Activated CD4-positive, alpha-beta T cell treated with anti-CD3 and anti-CD28 coated beads, Interleukin-2, amount 50 U/mL, for 1 hour (primary cell): ENCODE measurements around the gene IER5L.
A peak's percentile ranks its signal among the peaks of the same experiment; 100 is the strongest.
"Not testable (repeated sequence)": the region's sequence is repeated elsewhere in the genome, so short reads cannot be mapped to it uniquely, and the experiment has no call there.

Experiments used
- DNase-seq: peaks from one replicate; pipeline ENCODE4 v3.0.0-alpha.2; 2020

Gene IER5L

DNA sequence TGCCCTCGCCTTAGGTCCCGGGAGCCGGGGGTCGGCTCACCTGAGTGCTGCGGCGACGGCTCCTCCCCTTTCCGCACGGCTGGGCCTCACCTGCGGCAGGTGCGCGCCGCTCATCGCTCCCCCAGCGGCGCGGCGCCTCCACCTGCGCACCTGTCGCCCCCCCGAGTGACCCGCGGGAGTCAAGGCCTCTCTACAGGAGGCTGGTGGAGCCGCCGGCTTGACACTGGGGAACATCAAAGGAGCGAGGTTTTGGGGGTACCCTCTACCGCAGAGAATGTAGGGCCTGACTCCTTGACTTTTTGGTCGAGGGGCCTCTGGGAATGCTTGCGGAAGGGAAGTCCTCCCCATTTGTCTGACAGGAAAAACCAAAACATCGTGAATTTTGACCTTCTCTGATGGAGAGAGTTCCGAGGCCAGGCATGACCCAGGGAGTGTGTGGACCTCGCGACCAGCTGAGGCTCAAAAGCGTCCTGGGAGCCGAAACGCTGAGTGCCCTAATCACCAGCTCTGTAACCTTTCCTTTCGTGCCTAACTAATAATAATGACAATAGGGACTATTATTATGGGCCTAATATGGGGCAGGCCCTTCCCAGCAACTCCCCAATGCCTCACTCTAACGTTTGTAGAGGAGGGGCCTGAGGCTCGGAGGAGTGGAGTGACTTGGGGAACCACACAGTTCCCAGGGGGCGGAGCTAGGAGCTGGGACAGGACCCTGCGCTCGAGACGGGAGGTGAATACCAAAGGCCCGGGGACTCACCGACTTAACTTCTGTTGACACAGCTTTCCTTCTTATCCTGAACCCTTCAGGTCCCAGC, 714 bp upstream of the IER5L start:
- DNase-seq = no peak

DNA sequence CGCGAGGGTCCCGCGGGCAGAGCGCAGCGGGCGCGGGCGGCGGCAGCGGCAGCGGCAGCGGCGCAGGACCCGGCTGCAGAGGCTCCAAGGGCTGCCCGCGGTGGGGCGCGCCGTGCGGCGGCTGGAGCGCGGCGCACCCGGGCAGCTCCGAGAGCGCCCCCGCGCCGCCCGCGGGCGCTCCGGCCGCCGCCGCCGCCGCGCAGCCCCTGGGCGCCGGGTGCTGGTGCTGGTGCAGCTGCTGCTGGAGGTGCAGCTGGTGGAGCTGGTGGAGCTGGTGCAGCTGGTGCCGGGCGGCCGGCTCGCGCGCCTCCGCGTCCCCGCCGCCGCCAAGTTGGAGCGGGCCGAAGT, 644 bp downstream of the IER5L start:
- no peak for DNase-seq

DNA sequence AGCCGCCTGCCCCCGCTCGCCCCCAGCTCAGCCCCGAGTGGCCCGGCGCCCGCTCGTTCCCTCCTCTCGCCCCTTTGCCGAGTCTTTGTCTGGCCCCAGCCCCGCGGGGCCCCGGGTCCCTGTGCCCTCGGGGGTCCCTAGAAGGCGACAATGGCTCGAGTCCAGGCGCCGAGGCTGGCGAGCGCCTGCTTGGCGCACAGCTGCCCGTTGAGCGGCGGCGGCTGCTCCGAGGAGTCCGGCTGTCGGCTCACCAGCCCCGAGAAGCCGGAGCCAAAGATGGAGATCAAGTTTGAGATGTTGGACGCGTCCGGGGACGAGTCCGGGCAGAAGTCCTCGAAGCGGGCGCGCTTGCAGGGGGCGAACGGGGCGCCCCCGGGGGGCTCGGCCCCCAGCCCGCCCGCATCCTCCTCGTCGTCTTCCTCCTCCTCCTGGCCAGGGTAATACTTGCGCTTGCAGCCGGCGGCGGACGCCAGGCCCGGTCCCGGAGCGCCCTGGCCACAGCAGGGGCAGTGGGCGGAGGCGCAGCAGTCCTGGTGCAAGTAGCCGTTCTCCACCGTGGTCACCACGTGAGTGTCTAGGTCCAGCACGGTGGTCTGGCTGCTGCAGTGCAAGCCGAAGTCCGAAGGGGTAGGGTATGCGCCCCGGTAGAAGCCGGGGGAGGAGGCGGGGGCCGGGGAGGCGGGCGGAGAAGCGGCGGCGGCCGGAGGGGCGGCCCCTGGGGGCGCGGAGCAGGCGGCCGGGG, 1.2 kb downstream of the IER5L start:
- no peak for DNase-seq

DNA sequence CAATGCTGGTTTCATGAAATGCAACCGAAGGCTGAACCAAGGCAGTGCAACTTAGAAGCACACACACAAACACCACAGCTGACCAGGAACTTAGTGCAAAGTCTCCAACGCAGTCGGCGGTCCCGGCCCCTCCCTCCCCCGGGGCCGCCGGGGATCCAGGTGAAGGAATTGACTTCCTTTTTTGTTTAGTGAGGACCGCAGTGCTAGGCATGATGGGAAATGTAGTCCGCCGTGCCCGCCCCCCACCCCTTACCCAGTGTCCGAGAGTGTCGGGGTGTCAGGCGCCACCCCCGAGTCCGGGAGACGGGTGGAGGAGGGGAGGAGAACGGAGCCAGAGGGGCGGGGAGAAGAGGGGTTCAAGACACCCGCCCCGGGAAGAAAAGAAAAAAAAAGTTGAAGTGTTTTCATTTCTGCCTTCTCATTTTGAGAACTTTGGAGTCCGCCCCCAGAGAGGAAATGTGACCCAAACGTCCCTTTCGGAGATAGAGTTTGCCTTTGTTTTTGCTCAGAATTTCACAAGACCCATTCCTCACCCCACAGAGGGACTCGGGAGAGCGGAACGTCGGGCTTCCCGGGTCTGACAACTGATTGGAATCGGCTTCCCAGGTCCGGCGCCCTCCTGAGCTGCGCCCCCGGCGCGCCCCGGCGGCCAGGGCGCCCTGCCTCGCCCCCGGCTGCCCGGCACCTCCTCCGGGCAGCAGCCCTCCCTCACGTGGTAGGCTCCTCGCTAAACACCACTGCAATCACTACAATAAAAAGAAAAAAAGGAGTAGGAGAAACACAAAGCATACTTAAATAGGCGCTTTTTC, 2.0 kb downstream of the IER5L start:
- peak; percentile 29 for DNase-seq

DNA sequence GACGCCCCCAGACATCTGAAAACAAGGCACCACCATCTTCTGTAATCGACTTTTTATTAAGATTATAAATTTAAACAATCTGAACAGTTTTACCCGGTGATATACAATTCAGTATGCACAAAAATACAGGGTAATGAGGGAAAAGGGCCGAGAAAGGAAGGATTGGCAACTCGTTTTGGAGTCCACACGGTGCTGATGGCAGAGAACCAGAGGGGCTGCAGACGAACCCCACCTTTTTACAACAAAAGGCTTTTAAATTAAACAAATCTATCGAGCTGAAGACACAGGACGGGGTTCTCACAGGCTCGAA, 2.6 kb downstream of the IER5L start:
- DNase-seq = no peak

DNA sequence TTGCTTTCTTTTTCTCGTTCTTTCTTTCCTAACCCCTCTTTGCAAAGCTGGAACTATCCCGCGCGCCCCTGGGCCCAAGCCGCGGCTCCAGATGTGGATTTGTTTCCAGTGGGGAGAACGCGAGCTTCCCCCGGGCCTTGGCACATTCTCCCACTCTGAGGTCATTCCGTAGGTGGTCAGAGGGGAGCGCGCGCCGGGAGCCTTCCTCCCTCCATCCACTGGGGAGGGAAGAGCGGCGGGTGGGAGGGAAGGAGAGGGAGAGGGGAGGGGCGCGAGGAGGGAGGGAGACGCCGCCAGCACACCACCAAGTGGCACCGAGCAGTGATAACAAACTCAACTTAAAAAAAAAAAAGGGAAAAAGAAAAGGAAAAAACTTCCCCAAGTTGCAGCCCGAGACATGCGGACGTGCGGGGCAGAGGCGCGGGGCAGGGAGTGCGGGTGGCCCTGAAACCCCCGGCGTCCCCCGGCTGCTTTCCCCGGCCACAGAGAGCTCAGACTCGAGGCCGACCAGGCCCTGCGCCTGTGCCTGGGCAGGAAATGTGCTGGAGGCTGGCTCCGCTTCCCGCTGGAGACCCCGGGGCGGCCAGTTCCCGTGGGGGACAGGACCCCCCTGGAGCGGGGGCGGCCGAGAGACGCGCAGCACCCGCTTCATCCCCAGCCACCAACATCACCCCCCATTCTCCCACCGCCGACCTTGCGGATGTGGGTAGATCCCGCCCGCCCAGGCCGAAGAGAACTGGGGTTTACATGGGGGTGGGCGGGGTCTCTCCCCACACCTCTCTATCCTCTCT, 3.1 kb downstream of the IER5L start:
- DNase-seq = peak; percentile 13

DNA sequence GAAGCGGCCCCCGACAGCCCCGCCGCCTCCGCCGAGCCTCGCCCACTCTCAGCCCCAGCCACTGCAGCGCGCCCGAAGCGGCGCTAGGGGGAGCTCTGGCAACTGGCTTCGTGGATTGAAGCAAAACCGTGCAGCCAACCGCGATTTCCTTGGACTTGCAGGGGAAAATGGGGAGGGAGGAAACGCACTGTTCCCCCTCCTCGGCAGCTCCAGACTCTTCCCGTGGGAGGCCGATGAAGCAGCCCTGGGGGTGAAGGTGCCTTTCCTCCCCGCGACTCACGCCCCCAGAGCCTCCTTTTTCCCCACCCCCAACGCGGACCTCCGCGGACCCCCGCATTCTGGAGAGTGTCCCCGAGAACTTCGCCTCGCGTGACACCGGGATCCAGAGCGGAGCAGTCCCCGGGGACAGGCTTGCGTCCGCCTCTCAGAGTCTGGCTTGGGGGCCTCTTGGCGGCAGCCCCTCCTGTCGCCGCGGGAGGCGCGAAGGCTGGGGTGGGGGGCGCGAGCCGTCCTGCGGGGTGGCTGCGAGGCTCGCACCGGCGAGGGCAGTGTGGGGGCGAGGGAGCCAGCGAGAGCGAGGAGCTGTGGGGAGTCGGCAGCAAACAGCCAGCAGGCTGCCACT, 3.8 kb downstream of the IER5L start:
- peak; percentile 82 for DNase-seq

DNA sequence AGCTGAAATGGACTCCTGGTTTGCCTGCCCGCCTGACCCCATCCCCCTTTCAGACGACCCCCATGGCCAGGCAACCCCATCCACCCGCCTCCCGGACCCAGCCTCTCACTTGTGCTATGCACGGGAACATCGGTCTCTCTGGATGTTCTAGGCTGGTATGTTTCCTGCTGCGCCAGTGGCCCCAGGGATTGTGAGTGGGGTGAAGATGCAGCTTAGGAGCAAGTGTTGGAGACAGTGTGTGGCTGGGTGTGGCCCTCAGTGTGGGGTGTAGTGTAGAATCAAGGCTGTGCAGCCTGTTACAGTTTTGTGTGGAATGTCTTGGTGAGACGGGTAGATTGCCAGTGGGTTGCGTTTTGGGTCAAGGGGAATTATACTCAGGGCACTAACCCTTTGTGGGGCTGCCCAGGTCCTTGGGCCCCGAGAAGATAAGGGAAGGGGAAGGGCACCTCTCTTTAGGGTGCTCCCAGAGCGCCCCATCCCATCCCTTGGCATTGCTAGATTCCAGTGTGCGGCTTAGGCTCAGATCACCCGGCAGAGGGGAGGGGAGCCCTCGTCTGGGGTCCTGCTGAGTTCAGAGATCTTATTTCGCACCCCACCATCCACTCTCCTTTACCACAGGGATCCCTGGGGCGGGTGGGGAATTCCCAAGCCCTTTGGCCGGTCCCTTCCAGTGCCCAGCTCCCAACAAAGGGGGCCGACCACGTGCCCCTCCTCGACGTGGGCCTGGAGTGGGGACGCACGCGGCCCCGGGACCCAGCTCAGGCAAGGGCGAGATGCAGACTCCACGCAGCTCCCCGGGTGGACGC, 4.6 kb downstream of the IER5L start:
- DNase-seq = no peak

DNA sequence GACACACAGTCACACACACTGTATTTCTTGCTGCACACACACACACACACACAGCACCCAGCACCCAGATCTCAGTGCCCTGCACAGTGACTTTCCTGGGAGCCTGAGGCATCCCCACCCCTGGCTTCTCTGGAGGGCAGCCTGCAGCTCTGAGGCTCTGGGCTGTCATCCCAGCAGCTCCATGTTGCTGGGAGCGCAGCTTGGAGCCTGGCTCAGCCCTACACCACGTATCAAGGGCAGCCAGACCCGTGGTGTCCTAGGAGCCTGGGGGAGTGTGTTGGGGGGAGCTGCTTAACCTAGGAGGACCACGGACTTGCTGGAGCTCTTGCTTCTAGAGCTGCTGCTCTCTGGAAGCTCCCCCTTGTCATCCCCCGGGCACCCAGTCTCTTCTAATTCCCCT, 5.2 kb downstream of the IER5L start:
- DNase-seq = no peak

DNA sequence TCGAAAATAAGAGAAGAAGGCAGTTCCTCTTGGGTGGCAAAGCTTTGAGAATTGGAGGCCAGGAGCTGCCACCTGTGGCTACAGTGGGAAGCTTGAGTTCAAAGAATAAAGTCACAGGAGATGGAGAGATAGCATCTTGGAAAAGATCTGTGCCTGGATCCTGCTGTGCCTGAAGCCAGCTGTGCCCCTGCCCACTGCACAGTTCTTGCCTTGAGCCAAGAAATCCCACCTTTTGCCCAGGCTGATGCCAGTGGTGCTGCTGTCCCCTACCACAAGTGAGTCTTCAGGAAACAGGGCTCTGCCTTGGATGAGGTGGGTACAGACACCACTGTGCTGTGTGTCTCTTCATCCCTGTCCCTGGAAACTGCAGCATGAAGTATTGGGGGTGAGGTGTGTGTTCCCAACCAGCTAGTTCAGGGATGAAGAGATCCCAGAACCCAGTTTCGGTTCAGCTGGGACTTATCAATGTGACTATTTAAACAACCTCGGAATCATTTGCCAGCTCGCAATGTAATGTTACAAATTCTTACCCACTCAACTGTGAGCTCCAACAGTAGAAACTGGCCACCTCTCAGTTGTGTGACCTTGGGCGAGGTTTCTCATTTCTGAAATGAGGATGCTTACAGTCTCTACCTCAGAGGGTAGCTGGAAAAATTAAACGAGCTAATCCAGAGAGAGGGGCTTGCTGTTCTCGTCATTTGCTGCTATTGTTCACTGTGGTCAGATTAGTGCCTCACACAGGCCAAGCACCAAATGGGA, 5.9 kb downstream of the IER5L start:
- DNase-seq = no peak

DNA sequence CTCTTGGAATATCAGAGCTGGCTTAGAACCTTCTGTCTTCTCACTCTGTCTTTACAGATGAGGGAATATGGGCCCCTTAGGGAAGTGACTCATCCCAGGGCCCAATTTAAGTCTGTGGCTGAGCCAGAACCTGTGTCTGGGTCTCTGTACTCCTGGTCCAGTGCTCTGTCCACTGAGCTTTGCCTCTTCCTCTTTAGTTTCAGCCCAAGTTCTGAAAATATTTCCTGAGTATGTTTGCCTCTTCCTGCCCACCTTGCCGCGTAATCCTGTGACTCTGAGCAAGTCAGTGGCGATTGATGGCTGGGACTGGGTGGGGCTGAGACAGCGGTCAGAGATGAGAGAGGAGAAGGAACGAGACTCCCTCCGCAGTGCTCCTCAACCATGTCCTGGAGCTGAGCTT, 7.8 kb downstream of the IER5L start:
- no peak for DNase-seq

DNA sequence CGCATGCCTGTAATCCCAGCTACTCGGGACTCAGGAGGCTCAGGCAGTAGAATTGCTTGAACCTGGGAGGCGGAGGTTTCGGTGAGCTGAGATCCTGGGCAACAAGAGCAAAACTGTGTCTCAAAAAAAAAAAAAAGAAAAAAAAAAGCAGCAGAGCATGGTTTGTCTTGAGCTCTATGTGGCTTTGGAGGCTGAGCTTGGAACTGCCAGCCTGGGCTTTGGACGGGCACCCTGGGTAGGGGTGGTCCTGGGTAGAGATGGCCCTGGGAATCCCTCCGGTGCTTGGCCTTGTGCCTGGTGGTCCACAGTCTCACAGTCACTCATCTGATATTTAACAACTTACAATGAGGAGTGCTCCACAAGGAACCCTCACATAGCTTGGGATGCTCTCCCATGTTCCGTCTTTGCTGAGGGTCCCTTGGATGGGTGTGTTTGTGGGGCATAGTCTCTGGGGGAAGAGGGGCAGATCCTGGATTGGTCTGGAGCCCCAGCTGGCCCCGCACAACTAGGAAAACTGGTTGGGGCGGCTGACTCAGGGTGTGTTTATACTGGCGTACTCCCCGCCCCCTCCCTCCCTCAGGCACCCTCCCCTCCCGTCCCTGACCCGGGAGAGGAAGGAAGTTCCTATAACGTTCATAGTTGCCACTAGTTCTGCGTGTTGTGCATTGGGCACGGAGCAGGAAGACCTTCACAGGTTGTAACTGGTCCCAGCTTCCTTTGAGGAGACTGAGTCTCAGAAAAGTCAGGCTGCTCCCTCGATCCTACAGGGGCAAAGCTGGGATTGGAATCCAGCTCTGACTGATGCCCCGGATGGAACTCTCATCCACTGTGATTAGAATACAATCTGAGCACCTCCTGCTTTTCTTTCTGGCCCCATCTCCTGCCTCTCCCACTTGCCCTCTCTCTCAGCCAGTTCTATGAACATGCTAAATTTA, 11.2 kb downstream of the IER5L start:
- no peak for DNase-seq

DNA sequence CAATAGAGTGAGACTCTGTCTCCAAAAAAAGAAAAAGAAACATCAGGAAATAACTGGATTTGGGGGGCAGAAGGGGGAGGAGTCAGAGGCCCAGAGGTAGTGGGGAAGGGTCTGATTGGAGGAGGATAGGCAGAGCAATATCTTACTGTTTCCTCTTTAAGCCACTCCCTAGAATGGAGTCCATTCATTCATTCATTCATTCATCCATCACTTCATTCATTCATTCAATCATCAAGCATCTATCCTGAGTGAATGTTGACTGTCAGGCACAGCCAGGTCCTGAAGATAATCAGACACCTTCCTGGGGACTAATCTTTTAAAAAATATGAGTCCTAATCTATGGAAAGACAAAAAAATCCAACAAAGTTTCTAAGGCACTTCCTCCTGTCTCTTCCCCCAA, 12.9 kb downstream of the IER5L start:
- no peak for DNase-seq

DNA sequence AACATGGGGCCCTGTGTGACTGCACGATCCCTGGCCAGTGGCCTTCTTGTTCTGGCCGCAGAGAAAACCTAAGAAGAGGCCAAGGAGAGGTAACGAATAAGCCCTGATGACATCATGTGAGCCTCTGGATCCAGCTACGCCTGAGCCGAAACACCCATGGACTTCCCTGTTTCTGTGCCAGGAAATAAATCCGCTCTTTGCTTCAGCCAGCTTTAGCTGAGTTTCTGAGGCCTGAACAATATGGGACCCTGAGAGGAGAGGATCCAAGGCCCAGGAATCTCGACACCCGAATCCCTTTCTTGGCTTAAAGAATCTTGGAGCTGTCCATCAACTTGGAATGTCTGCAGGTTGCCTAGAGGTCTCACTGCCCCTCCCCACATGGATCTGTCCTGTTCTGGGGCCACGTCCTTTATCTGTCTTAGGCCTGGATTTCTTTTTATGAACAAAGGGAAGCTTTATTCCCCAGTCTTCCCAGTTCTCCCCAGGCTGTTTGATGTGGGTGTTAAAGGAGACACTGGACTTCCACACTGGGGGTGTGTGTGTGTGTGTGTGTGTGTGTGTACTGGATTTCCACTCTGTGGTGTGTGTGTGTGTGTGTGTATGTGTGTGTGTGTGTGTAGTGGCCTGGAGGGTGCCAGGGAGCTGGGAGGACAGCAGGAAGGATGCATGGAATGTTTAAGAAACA, 13.7 kb downstream of the IER5L start:
- no peak for DNase-seq

DNA sequence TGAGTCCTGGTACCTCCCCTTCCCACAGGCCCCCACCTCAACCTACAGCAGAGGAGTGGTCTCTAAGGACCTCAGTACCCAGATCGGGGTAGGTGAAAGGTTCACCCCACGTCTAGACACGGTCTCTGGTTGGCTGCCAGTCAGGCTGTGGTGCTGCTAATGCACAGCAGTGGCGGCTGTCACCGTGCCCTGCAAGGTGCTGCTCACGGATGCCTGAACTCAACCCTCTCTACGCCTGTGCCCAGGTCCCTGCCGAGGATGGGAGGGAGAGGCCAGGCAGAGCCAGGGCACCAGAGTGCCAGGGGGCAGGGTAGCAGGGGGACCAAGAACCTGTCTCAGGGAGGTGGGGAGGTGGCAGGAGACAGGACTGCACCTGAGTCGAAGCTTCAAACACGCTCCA, 14.3 kb downstream of the IER5L start:
- DNase-seq = no peak

DNA sequence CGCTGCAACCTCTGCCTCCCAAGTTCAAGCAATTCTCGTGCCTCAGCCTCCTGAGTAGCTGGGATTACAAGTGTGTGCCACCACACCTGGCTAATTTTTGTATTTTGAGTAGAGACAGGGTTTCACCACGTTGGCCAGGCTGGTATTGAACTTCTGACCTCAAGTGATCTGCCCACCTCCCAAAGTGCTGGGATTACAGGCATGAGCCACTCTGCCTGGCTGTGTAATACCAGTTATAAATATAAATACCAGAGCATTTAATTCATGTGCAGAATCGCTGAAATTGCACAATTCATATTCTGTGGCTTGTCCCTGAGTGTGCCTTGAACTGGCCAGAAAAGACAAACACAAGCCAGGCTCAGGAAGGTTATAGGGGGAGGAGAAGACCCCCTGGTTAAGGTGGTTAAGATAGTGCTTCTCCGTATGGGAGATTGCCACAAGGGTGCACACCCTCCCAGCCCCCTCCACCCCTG, 14.8 kb downstream of the IER5L start:
- not testable (repeated sequence) for DNase-seq

DNA sequence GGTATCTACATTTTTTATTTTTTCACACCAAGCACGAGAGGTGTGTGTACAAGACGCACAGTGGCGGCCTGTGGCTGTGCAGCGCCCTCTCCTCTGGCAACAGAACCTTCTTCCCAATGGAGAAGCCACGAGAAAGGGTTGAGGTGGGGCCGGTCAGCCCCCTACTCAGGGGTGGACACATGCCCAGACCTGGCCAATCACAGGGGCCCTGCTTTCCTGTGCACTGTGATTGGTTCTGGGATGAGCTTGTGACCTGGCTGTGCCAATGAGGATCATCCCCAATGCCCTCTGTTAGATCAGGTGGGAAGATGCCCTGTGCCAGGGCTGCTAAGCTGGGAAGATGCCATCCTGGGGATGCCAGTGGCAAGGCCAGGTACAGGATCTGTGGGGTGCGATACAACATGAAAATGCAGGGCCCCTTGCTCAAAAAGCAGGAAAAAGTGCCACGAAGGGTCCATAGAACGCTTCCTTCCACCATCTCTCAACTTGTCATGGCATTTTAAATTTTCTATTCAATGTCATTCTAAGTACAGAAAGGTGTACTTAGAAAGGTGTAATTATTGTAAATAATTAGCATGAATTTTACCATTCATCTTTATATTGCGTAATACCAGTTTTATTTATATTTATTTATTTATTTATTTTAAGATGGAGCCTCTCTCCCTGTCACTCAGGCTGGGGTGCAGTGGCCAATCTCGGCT, 15.4 kb downstream of the IER5L start:
- DNase-seq = no peak

DNA sequence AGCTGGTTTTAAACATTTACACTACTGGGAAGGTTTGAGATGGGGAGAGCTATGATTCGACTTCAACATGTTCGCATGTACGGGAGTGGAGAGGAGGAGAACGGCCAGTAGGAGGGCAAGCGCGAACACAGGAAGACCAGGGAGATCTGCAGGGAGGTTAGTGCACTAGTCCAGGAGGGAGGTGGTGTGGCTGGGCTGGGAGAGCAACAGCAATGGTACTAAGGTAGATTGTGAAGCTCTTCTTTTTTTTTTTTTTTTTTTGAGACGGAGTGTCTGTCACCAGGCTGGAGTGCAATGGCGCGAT, 16.6 kb downstream of the IER5L start:
- no peak for DNase-seq
